Body of pancreas (tissue), 4 donors: Measurements from ENCODE around the gene FAM107B.

Source experiments
- CTCF ChIP-seq, 7 experiments: fragments of 450-650 bp in 4 of 7; fragments of 200-600 bp in 3 of 7; sonication (generic) in 3 of 7; IDR thresholded peaks; one replicate each; pipeline ENCODE4 v1.5.1; 2016 to 2019; ENCODE audit warnings: antibody characterized with exemption in 7 of 7
- POLR2A ChIP-seq, 3 donors: fragments of 450-650 bp; IDR thresholded peaks; one replicate each; pipeline ENCODE4 v1.6.1; 2016; ENCODE audit warnings: antibody characterized with exemption in 3 of 3, mild to moderate bottlenecking in 2 of 3

GRCh38 chr10:14583252-14583651 is 191.4 kb downstream of the FAM107B start:
- TF ChIP-seq POLR2A (IDR thresholded peaks at IDR 0.05) (no peak), CTCF (IDR thresholded peaks at IDR 0.05) (no peak)
